ENCODE results near the gene LTBP1.
"Not testable (repeated sequence)": the region's sequence is repeated elsewhere in the genome, so short reads cannot be mapped to it uniquely, and the experiment has no call there.

LTBP1 gene

DNA sequence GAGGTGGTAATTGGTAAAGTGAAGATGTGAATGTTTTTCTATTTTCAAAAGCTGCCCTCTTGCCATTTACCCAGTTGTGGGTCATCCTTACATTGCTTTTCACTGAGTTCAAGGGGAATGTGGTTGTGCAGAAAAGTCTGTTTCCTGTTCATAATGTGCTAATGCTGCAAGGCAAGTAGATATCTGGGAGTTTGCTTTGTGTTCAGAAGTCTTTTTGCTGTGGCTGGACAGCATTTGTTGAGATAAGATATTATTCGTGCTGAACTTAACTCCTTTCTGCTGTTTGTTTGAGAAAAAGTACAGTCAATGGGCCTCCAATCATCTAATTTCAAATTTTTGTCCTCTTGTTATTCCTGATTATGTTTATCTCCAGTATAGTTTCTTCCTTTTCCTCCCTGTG, 263.2 kb downstream of the LTBP1 start:
- DNase-seq, result no peak

DNA sequence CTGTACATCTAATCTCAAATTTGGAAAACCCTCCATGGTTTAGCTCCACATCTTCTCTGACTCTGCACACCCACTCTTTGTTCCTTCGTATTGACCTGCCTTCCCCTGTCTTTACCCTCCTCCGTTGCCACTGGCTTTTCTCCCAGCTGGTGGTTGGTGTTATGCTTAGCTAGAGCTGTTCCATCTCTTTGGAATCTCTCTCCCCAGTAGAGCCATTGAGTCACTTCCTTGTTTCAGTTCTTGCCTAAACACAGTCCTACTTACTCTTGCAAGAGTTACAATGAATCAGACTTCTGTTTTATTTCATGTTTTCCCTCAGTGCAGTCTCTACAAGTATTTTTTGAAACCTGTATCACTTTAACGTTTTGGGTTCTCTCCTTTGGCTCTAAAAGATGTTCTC, 263.9 kb downstream of the LTBP1 start:
- no peak for DNase-seq

DNA sequence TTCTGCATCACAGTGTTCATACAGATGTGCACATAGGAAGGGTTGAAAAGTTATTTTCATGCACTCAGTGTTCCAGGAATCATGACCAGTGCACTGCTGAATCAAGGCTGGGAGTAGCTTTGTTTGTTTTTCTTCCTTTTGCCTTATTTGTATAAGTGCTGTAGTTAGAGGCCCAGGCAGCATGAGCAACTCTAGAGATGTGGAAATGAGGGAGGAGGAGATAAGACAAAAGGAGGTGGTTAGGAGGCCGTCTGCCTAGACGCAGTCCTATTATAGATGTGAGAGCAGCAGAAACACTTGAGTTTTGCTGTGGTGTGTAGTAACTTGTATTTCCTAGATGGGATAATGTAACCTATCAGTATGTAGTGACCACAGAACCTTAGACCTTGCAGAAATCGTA, 265.4 kb downstream of the LTBP1 start:
- no peak for DNase-seq

DNA sequence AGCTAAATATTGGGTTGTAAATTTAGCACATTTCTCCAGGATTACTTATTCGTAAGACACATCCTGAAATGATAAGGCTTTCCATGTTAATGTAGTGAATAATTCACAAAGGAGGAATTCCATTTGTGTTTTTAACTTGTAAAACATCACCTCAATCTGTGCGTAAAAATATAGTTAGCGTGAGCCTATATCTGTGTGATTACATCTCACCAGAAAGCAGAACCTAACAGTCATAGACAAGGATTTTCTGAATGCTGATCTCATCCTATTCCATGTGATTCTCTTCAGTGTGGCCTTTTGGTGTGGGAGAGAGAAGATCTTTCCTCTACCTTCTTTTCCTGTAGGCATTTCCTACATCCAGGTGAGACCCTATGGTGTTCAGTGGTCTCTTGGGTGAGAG, 266.5 kb downstream of the LTBP1 start:
- no peak for DNase-seq

- no peak for DNase-seq
Measured at GRCh38 chr2:33213648-33214047, 266.9 kb downstream of the LTBP1 start.

DNA sequence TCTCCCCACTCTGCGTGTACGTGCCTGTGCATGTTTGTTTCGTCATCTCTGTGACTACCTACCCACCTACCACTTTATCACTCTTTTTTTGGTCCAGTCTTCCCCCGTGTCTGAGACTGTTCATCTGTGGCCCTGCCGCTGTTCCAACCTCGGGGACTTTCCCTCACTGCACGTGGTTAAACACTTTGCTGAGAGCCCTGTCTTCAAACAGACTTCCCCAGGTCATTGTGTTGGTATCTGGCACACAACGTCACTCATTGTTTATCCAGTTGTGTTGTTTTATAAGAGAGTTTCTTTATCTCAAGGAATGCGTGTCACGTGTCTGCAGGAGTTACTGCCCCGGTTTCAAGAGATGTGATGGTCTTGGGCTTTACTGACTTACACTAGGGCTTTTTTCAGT, 267.7 kb downstream of the LTBP1 start:
- no peak for DNase-seq

GRCh38 chr2:33214857-33215256, 268.1 kb downstream of the LTBP1 start:
- DNase-seq, result no peak

DNA sequence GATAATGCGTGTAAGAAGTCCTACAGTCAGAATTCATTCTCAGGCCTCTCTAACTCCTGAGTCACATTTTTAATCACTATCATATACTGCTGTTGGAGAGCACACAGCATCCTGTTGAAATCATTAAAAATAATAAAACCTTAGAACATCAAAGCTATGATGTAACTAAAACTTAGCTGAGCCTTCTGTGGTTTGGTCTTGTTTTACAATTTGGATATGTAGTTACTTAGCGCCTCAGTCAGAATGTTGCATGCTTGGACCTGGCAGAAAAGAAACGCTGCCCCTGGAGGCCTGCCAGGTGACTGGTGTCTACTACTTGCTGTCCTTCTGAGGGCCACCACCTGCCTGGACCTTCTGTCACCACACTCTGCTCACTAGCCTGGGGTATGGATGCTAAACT, 268.5 kb downstream of the LTBP1 start:
- DNase-seq, result no peak

DNA sequence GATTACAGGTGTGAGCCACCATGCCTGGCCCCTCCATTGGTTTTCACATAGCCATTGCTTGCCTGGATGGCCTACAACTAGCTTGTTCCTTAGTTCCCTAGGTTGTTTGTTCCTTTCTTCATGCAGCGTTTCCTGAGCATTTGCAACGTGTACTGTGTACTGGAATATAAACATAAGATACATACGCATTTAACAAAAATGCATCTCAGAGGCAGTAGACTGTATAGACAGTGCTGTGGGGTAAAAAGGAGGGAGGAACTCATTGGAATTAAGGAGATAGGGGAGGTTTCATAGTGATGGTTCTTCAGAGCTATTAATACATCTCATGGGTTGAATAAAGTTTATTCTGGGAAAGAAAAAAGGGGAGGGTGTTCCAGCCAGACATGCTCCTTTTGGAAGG, 269.2 kb downstream of the LTBP1 start:
- DNase-seq, result no peak

GRCh38 chr2:33216508-33217182, 269.9 kb downstream of the LTBP1 start:
- DNase-seq, result no peak

DNA sequence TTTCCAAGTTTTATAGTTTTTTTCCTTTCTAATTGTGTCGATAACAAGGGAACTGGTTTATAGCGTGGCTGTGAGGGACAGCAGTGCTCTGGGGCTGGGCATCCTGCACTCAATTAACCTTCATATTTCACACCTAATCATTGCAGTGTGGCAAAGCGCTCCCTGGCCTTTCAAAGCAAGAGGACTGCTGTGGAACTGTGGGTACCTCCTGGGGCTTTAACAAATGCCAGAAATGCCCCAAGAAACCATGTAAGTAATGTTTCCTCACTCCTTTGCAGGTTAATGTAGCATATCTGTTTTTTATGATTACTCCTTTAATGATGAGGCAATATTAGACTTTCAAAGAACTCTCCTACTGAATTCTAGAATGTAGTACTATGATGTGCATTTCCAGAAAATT, 270.7 kb downstream of the LTBP1 start:
- no peak for DNase-seq

GRCh38 chr2:33219114-33219513, 272.4 kb downstream of the LTBP1 start:
- DNase-seq, result no peak

- no peak for DNase-seq
Measured at GRCh38 chr2:33219850-33220275, 273.1 kb downstream of the LTBP1 start.

- no peak for DNase-seq
Measured at GRCh38 chr2:33220533-33220932, 273.8 kb downstream of the LTBP1 start.

DNA sequence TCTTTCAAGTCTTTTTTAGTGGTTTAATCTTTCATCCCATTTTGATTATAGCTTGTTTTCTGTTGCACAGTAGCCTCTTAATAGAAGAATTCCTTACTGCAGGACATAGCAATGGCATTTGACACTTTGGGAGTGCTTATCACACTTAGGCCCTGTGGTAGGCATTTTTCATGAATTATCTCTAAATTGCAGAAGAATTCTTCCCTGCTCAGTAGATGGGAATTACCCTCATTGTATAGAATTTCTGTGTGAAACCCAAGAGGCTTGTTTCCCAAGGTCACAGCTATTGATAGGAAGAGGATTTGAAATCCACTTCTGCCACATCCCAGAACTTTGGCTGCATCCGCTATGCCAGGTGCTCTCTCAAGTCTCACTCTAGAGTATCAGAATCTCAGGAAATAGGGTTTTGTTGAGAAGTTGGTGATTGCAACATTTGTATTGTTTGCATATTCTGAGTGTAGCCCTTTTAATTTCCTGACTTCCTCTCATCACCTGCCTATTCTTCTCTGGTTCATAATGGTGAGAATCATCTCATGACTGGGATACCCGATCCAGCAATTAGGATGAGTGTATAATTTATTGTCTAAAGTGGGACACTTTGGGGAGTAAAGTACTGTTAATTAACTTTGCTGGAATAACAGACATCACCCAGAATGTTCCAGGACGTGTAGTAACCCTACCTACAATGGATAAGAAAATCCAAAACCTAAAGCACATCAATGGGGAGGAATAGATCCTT, 274.5 kb downstream of the LTBP1 start:
- no peak for DNase-seq

- DNase-seq, result no peak
Measured at GRCh38 chr2:33222309-33222708, 275.6 kb downstream of the LTBP1 start.

GRCh38 chr2:33223856-33224255, 277.1 kb downstream of the LTBP1 start:
- no peak for DNase-seq

- DNase-seq, result no peak
Measured at GRCh38 chr2:33225350-33225749, 278.6 kb downstream of the LTBP1 start.

DNA sequence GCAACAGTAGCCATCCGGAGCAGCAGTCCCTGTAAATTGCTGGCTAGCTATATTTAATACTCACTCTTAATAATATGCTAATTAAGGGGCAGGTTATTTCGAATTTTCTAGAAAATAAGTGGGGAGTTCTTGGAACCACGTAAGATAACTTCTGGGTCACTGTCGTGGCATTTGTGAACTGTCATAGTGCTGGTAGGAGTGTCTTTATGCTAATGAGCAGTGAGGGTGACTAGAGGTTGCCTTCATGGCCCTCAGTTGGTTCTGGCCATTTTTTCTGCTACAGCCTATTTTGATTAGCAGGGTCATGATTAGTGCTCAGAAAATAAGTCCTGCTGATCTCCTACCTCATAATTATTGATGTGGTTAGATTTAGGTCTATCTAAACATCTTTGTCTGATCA, 279.8 kb downstream of the LTBP1 start:
- no peak for DNase-seq

- DNase-seq, result no peak
Measured at GRCh38 chr2:33229646-33230045, 282.9 kb downstream of the LTBP1 start.

DNA sequence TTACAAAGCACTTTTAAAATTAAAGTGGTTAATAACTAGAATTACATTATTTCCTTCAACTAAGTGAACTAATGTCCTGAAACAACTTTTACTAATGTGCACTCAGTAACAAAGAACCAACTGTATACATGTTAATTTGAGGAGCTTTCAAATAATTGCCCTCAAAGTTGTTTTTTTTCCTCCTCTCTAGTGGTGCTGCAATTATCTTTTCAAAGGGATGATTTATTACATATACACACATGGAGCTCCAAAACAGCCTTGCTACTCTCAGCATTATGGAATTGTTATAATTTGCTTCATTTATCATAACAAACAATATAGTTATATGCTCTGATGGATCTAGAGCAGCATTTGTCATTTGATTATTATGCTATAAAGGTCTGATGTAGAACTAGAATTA, 283.4 kb downstream of the LTBP1 start:
- DNase-seq, result no peak

DNA sequence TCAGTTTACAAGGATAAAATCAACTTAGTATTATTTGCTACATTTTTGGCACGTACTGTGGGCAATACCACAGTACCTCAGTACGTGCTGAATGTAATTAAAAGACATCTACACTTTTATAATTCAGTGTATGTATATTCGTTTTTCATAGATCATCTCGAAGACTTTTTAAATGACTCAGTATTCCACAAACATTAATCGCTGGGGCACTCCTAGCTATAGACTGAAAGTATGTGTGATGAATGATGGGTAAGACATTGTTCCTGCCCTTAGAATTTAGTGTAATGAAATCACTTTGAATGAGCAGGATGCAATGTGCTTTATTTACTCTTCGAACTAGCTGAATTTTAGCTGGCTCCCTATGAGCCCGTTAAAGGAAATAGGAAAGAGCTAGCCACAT, 284.1 kb downstream of the LTBP1 start:
- DNase-seq, result no peak

GRCh38 chr2:33235559-33235958, 288.8 kb downstream of the LTBP1 start:
- not testable (repeated sequence) for DNase-seq

DNA sequence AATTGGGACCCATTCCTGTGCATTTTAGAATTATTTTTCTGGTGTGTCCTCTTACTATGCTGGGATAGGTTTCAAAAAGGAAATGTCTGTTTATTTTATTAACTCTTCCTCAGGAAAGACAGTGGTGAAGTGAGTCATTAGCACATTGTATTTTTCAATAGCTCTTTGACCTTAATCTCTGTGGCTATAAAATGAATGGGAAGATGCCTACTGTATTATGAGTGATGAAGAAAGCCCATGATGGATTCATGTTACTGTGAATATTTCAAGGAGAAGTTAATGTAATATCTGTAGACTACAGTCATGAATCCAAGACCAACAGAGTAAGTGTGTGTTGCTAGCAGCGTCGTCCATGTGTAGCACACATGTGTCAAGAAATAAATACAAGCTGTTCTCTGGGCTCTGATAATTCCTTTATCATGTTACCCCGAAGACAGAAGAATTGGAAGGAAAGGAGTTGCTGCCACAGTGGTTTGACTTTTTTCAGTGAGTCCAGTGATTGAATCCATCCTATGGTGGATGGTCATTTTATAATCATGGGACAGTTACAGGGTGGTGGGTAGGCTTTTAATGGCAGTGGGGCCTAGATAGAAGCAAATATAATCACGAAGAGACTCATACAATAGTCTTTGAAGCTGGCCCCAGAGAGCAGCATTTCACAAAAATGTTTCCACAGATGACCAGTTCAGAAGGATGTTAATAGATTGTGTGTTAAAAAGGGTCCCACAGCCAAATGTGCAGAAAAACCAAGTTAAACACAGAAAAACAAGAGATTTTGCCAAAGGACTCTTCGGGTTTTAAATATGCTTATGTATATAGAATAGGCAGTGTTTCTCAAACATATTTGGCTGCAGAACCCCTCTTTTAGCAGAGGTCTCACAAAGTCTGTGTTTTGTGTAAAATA, 290.0 kb downstream of the LTBP1 start:
- no peak for DNase-seq
